ENCODE data around the gene CFL1. TPM values are rescaled to one million over a fixed set of nuclear protein-coding genes. Genes with fewer than 3 reads are reported as not detected.
"Not testable (repeated sequence)": the region's sequence is repeated elsewhere in the genome, so short reads cannot be mapped to it uniquely, and the experiment has no call there.

CFL1 gene
- total RNA-seq, 2 donors from 2014 or later = 365 to 493 TPM

- no peaks in the 10 kb centered on the region for H3K27me3 ChIP-seq
- peaks cover 46% of the 10 kb centered on the region for H3K36me3 ChIP-seq
- no peak for DNase-seq (ENCODE audit: low spot score)
- H3K27ac ChIP-seq = no peak overlapping the region
- H3K4me3 ChIP-seq = no peak overlapping the region
- TF ChIP-seq CTCF (IDR thresholded peaks at IDR 0.05) = no peak
- peaks cover 0 to 5% of the 10 kb centered on the region in 2 donors for H3K4me1 ChIP-seq
- peaks cover 0 to 7% of the 10 kb centered on the region in 2 donors for H3K9me3 ChIP-seq
These were observed 7.5 kb downstream of the CFL1 start for GRCh38 chr11:65850217-65851082.

GRCh38 chr11:65849771-65850216, 8.2 kb downstream of the CFL1 start:
- Histone ChIP-seq H3K4me1 (no peaks in the 10 kb centered on the region), H3K27ac (no peak overlapping the region), H3K9me3 (peaks cover 0 to 7% of the 10 kb centered on the region in 2 donors), H3K27me3 (no peaks in the 10 kb centered on the region), H3K4me3 (no peak overlapping the region), H3K36me3 (peaks cover 39% of the 10 kb centered on the region)
- TF ChIP-seq CTCF (IDR thresholded peaks at IDR 0.05) = no peak
- no peak for DNase-seq (ENCODE audit: low spot score)

- no peak for DNase-seq (ENCODE audit: low spot score)
- Histone ChIP-seq H3K9me3 (peaks cover 0 to 7% of the 10 kb centered on the region in 2 donors), H3K4me3 (no peak overlapping the region), H3K4me1 (no peaks in the 10 kb centered on the region), H3K27ac (no peak overlapping the region), H3K36me3 (peaks cover 35% of the 10 kb centered on the region), H3K27me3 (no peaks in the 10 kb centered on the region)
- TF ChIP-seq CTCF (IDR thresholded peaks at IDR 0.05) = no peak
These were observed 8.6 kb downstream of the CFL1 start for GRCh38 chr11:65849366-65849765.

GRCh38 chr11:65848693-65849092, 9.3 kb downstream of the CFL1 start:
- not testable (repeated sequence) for H3K4me1 ChIP-seq; H3K9me3 ChIP-seq; H3K4me3 ChIP-seq; H3K27me3 ChIP-seq; DNase-seq (ENCODE audit: low spot score); H3K27ac ChIP-seq
- H3K36me3 ChIP-seq = peaks cover 28% of the 10 kb centered on the region

- Histone ChIP-seq H3K4me3 (no peak overlapping the region), H3K27me3 (no peaks in the 10 kb centered on the region), H3K4me1 (no peaks in the 10 kb centered on the region), H3K9me3 (peaks cover 0 to 7% of the 10 kb centered on the region in 2 donors), H3K27ac (no peak overlapping the region), H3K36me3 (peaks cover 19% of the 10 kb centered on the region)
- no peak for DNase-seq (ENCODE audit: low spot score)
- TF ChIP-seq CTCF (IDR thresholded peaks at IDR 0.05) = no peak
These were observed 10.2 kb downstream of the CFL1 start for GRCh38 chr11:65847746-65848145.

- no peak for DNase-seq (ENCODE audit: low spot score)
- Histone ChIP-seq H3K4me1 (no peaks in the 10 kb centered on the region), H3K27ac (no peak overlapping the region), H3K36me3 (no peaks in the 10 kb centered on the region), H3K9me3 (no peaks in the 10 kb centered on the region), H3K27me3 (no peaks in the 10 kb centered on the region), H3K4me3 (no peak overlapping the region)
- no peak for TF ChIP-seq CTCF (IDR thresholded peaks at IDR 0.05)
These were observed 13.6 kb downstream of the CFL1 start for GRCh38 chr11:65844231-65844872.
